ENCODE data around the gene PGBD2.

Gene PGBD2

GRCh38 chr1:248858891-248859889, 46.8 kb upstream of the PGBD2 start, which contains the start of gene ZNF692:
ZNF692 (minus strand) TSS chr1:248859085; CDS start chr1:248858309, 776 bp downstream.
- Histone ChIP-seq H3K79me2 (ENCODE audit: insufficient read depth, low read depth) (peaks cover 13% of the 10 kb centered on the region), H2AFZ (ENCODE audit: low read depth) (peak within 1 kb of the TSS; percentile 77), H4K20me1 (ENCODE audit: insufficient read depth) (no peaks in the 10 kb centered on the region), H3K27ac (peak within 1 kb of the TSS; percentile 89), H3K4me1 (ENCODE audit: low read depth, poor library complexity, severe bottlenecking) (peaks cover 23% of the 10 kb centered on the region), H3K9ac (peak within 1 kb of the TSS; percentile 91), H3K27me3 (ENCODE audit: insufficient read depth, low read depth) (no peaks in the 10 kb centered on the region), H3K36me3 (ENCODE audit: insufficient read depth) (no peaks in the 10 kb centered on the region), H3K4me3 (IDR thresholded peaks at IDR 0.05; ENCODE audit: insufficient read depth, low read depth, low read length) (peak within 1 kb of the TSS; percentile 64), H3K4me2 (peak within 1 kb of the TSS; percentile 91)
- no peak for TF ChIP-seq CTCF (conservative IDR thresholded peaks at IDR 0.05; ENCODE audit: low read depth, low read length)

GRCh38 chr1:248860007-248860406, 46.0 kb upstream of the PGBD2 start:
- Histone ChIP-seq H2AFZ (ENCODE audit: low read depth) (peak overlapping the region; percentile 77; the same call in 1 of the 2 replicates), H3K4me3 (IDR thresholded peaks at IDR 0.05; ENCODE audit: insufficient read depth, low read depth, low read length) (no peak overlapping the region), H4K20me1 (ENCODE audit: insufficient read depth) (no peaks in the 10 kb centered on the region), H3K79me2 (ENCODE audit: insufficient read depth, low read depth) (peaks cover 13% of the 10 kb centered on the region), H3K27me3 (ENCODE audit: insufficient read depth, low read depth) (no peaks in the 10 kb centered on the region), H3K9ac (no peak overlapping the region), H3K36me3 (ENCODE audit: insufficient read depth) (no peaks in the 10 kb centered on the region), H3K27ac (no peak overlapping the region), H3K4me1 (ENCODE audit: low read depth, poor library complexity, severe bottlenecking) (peaks cover 25% of the 10 kb centered on the region), H3K4me2 (peak overlapping the region; percentile 91)
- TF ChIP-seq CTCF (conservative IDR thresholded peaks at IDR 0.05; ENCODE audit: low read depth, low read length): no peak

GRCh38 chr1:248861616-248862015, 44.4 kb upstream of the PGBD2 start:
- Histone ChIP-seq H3K9ac (no peak overlapping the region), H4K20me1 (ENCODE audit: insufficient read depth) (no peaks in the 10 kb centered on the region), H3K4me2 (no peak overlapping the region), H3K27me3 (ENCODE audit: insufficient read depth, low read depth) (no peaks in the 10 kb centered on the region), H3K4me1 (ENCODE audit: low read depth, poor library complexity, severe bottlenecking) (peaks cover 25% of the 10 kb centered on the region), H3K79me2 (ENCODE audit: insufficient read depth, low read depth) (peaks cover 13% of the 10 kb centered on the region), H3K4me3 (IDR thresholded peaks at IDR 0.05; ENCODE audit: insufficient read depth, low read depth, low read length) (no peak overlapping the region), H3K27ac (no peak overlapping the region), H2AFZ (ENCODE audit: low read depth) (no peak overlapping the region), H3K36me3 (ENCODE audit: insufficient read depth) (no peaks in the 10 kb centered on the region)
- no peak for TF ChIP-seq CTCF (conservative IDR thresholded peaks at IDR 0.05; ENCODE audit: low read depth, low read length)

- Histone ChIP-seq H3K4me2 (peak overlapping the region; percentile 77), H4K20me1 (ENCODE audit: insufficient read depth) (no peaks in the 10 kb centered on the region), H3K36me3 (ENCODE audit: insufficient read depth) (no peaks in the 10 kb centered on the region), H2AFZ (ENCODE audit: low read depth) (peak overlapping the region; percentile 96), H3K27me3 (ENCODE audit: insufficient read depth, low read depth) (no peaks in the 10 kb centered on the region), H3K4me3 (IDR thresholded peaks at IDR 0.05; ENCODE audit: insufficient read depth, low read depth, low read length) (peak overlapping the region; percentile 57), H3K9ac (peak overlapping the region; percentile 41), H3K27ac (no peak overlapping the region), H3K4me1 (ENCODE audit: low read depth, poor library complexity, severe bottlenecking) (peaks cover 18% of the 10 kb centered on the region), H3K79me2 (ENCODE audit: insufficient read depth, low read depth) (peaks cover 3% of the 10 kb centered on the region)
- TF ChIP-seq CTCF (conservative IDR thresholded peaks at IDR 0.05; ENCODE audit: low read depth, low read length): no peak
These were observed 43.4 kb upstream of the PGBD2 start for GRCh38 chr1:248862695-248862997.
